ENCODE data around the gene RPL38.

The RPL38 gene

DNA sequence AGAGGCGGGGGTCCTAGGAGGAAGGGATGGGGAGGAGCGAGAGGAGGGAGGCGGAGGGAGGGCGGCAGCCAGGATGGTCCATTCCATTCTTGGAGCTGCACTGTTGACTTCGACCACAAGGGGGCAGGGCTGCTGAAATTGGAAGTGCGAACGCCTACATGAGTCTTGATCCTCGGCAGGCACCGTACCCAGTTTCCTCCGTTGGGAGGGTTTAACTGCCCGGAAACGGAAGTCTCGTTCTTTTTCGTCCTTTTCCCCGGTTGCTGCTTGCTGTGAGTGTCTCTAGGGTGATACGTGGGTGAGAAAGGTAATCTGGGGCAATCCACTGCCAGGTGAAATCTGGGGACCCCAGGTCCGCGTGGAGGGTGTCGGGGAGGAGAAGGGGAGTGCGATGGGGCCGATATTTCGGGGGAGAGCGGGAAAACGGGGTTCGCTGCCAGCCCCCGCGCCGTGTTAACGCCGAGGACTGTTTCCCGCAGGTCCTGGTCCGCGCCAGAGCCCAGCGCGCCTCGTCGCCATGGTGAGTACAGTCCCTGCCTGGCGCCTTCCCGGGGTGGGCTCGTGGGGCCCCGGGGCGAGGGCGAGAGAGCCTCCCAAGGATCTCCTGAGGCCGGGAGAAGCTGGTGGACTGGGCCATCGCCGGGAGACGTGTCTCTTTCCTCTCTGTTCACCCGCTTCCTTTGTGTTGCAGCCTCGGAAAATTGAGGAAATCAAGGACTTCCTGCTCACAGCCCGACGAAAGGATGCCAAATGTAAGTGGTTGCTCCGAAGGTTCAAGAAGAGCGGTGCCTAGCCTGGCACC is at the start of gene RPL38 (continued):
- TF ChIP-seq, protein P1, sequence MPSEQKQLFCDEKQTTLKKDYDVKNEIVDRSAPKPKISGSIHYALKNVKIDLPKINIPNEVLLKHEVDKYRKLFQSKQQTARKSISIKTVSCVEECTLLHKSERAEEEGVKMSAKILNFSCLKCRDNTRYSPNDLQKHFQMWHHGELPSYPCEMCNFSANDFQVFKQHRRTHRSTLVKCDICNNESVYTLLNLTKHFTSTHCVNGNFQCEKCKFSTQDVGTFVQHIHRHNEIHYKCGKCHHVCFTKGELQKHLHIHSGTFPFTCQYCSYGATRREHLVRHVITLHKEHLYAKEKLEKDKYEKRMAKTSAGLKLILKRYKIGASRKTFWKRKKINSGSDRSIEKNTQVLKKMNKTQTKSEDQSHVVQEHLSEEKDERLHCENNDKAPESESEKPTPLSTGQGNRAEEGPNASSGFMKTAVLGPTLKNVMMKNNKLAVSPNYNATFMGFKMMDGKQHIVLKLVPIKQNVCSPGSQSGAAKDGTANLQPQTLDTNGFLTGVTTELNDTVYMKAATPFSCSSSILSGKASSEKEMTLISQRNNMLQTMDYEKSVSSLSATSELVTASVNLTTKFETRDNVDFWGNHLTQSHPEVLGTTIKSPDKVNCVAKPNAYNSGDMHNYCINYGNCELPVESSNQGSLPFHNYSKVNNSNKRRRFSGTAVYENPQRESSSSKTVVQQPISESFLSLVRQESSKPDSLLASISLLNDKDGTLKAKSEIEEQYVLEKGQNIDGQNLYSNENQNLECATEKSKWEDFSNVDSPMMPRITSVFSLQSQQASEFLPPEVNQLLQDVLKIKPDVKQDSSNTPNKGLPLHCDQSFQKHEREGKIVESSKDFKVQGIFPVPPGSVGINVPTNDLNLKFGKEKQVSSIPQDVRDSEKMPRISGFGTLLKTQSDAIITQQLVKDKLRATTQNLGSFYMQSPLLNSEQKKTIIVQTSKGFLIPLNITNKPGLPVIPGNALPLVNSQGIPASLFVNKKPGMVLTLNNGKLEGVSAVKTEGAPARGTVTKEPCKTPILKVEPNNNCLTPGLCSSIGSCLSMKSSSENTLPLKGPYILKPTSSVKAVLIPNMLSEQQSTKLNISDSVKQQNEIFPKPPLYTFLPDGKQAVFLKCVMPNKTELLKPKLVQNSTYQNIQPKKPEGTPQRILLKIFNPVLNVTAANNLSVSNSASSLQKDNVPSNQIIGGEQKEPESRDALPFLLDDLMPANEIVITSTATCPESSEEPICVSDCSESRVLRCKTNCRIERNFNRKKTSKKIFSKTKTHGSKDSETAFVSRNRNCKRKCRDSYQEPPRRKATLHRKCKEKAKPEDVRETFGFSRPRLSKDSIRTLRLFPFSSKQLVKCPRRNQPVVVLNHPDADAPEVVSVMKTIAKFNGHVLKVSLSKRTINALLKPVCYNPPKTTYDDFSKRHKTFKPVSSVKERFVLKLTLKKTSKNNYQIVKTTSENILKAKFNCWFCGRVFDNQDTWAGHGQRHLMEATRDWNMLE (tag by site-specific recombination; conservative IDR thresholded peaks at IDR 0.05; ENCODE audit: low read depth) = peak; percentile 88
- TF ChIP-seq ZNF24 (tag by site-specific recombination; IDR thresholded peaks at IDR 0.05) = peak; percentile 86
- no peak for TF ChIP-seq ZNF544 (tag by site-specific recombination; IDR thresholded peaks at IDR 0.05)
- TF ChIP-seq ZNF658 (tag by site-specific recombination; IDR thresholded peaks at IDR 0.05) = no peak
- TF ChIP-seq, protein P2, sequence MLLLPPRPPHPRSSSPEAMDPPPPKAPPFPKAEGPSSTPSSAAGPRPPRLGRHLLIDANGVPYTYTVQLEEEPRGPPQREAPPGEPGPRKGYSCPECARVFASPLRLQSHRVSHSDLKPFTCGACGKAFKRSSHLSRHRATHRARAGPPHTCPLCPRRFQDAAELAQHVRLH (tag by site-specific recombination; IDR thresholded peaks at IDR 0.05) = peak; percentile 99
- TF ChIP-seq, protein P3, sequence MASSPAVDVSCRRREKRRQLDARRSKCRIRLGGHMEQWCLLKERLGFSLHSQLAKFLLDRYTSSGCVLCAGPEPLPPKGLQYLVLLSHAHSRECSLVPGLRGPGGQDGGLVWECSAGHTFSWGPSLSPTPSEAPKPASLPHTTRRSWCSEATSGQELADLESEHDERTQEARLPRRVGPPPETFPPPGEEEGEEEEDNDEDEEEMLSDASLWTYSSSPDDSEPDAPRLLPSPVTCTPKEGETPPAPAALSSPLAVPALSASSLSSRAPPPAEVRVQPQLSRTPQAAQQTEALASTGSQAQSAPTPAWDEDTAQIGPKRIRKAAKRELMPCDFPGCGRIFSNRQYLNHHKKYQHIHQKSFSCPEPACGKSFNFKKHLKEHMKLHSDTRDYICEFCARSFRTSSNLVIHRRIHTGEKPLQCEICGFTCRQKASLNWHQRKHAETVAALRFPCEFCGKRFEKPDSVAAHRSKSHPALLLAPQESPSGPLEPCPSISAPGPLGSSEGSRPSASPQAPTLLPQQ (tag by site-specific recombination; IDR thresholded peaks at IDR 0.05) = peak; percentile 72
- peak; percentile 99 for TF ChIP-seq ZNF660 (tag by site-specific recombination; IDR thresholded peaks at IDR 0.05)
- peak; percentile 38 for TF ChIP-seq ZNF623 (tag by site-specific recombination; IDR thresholded peaks at IDR 0.05)
- TF ChIP-seq, protein P4, sequence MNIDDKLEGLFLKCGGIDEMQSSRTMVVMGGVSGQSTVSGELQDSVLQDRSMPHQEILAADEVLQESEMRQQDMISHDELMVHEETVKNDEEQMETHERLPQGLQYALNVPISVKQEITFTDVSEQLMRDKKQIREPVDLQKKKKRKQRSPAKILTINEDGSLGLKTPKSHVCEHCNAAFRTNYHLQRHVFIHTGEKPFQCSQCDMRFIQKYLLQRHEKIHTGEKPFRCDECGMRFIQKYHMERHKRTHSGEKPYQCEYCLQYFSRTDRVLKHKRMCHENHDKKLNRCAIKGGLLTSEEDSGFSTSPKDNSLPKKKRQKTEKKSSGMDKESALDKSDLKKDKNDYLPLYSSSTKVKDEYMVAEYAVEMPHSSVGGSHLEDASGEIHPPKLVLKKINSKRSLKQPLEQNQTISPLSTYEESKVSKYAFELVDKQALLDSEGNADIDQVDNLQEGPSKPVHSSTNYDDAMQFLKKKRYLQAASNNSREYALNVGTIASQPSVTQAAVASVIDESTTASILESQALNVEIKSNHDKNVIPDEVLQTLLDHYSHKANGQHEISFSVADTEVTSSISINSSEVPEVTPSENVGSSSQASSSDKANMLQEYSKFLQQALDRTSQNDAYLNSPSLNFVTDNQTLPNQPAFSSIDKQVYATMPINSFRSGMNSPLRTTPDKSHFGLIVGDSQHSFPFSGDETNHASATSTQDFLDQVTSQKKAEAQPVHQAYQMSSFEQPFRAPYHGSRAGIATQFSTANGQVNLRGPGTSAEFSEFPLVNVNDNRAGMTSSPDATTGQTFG (tag by site-specific recombination; IDR thresholded peaks at IDR 0.05; ENCODE audit: borderline replicate concordance) = peak; percentile 21; the same call in 1 of the 2 replicates
- TF ChIP-seq, protein P5, sequence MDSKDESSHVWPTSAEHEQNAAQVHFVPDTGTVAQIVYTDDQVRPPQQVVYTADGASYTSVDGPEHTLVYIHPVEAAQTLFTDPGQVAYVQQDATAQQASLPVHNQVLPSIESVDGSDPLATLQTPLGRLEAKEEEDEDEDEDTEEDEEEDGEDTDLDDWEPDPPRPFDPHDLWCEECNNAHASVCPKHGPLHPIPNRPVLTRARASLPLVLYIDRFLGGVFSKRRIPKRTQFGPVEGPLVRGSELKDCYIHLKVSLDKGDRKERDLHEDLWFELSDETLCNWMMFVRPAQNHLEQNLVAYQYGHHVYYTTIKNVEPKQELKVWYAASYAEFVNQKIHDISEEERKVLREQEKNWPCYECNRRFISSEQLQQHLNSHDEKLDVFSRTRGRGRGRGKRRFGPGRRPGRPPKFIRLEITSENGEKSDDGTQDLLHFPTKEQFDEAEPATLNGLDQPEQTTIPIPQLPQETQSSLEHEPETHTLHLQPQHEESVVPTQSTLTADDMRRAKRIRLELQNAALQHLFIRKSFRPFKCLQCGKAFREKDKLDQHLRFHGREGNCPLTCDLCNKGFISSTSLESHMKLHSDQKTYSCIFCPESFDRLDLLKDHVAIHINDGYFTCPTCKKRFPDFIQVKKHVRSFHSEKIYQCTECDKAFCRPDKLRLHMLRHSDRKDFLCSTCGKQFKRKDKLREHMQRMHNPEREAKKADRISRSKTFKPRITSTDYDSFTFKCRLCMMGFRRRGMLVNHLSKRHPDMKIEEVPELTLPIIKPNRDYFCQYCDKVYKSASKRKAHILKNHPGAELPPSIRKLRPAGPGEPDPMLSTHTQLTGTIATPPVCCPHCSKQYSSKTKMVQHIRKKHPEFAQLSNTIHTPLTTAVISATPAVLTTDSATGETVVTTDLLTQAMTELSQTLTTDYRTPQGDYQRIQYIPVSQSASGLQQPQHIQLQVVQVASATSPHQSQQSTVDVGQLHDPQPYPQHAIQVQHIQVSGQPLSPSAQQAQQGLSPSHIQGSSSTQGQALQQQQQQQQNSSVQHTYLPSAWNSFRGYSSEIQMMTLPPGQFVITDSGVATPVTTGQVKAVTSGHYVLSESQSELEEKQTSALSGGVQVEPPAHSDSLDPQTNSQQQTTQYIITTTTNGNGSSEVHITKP (tag by site-specific recombination; IDR thresholded peaks at IDR 0.05) = peak; percentile 98
- TF ChIP-seq KLF7 (tag by site-specific recombination; IDR thresholded peaks at IDR 0.05; ENCODE audit: borderline replicate concordance) = peak; percentile 60; the same call in 1 of the 2 replicates
- TF ChIP-seq FEZF1 (tag by site-specific recombination; IDR thresholded peaks at IDR 0.05) = peak; percentile 43
- TF ChIP-seq KLF8 (tag by site-specific recombination; IDR thresholded peaks at IDR 0.05) = peak; percentile 95
- no peak for TF ChIP-seq ZNF777 (tag by site-specific recombination; IDR thresholded peaks at IDR 0.05; ENCODE audit: borderline replicate concordance)
- TF ChIP-seq, protein P6, sequence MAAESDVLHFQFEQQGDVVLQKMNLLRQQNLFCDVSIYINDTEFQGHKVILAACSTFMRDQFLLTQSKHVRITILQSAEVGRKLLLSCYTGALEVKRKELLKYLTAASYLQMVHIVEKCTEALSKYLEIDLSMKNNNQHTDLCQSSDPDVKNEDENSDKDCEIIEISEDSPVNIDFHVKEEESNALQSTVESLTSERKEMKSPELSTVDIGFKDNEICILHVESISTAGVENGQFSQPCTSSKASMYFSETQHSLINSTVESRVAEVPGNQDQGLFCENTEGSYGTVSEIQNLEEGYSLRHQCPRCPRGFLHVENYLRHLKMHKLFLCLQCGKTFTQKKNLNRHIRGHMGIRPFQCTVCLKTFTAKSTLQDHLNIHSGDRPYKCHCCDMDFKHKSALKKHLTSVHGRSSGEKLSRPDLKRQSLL (tag by site-specific recombination; IDR thresholded peaks at IDR 0.05) = peak; percentile 46
- TF ChIP-seq, protein P7, sequence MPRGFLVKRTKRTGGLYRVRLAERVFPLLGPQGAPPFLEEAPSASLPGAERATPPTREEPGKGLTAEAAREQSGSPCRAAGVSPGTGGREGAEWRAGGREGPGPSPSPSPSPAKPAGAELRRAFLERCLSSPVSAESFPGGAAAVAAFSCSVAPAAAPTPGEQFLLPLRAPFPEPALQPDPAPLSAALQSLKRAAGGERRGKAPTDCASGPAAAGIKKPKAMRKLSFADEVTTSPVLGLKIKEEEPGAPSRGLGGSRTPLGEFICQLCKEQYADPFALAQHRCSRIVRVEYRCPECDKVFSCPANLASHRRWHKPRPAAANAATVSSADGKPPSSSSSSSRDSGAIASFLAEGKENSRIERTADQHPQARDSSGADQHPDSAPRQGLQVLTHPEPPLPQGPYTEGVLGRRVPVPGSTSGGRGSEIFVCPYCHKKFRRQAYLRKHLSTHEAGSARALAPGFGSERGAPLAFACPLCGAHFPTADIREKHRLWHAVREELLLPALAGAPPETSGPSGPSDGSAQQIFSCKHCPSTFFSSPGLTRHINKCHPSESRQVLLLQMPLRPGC (tag by site-specific recombination; IDR thresholded peaks at IDR 0.05) = peak; percentile 86
- TF ChIP-seq RBAK (tag by site-specific recombination; IDR thresholded peaks at IDR 0.05) = 0 out of 2 replicates have a peak, but pooled peaks have one; percentile 13
- TF ChIP-seq, protein P8, sequence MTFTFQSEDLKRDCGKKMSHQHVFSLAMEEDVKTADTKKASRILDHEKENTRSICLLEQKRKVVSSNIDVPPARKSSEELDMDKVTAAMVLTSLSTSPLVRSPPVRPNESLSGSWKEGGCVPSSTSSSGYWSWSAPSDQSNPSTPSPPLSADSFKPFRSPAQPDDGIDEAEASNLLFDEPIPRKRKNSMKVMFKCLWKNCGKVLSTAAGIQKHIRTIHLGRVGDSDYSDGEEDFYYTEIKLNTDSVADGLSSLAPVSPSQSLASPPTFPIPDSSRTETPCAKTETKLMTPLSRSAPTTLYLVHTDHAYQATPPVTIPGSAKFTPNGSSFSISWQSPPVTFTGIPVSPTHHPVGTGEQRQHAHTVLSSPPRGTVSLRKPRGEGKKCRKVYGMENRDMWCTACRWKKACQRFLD (tag by site-specific recombination; IDR thresholded peaks at IDR 0.05) = no peak
- TF ChIP-seq ZNF501 (tag by site-specific recombination; IDR thresholded peaks at IDR 0.05) = peak; percentile 93
- peak; percentile 57; the same call in 1 of the 2 replicates for TF ChIP-seq WT1 (tag by site-specific recombination; IDR thresholded peaks at IDR 0.05)

Measured in HEK293 (cell line).